H9 (cell line): ENCODE results near the gene DNAJC30. TPM values are rescaled to one million over a fixed set of nuclear protein-coding genes. Genes with fewer than 3 reads are reported as not detected.

ENCODE experiments used
- DNase-seq: peaks from one replicate; pipeline ENCODE4 v3.0.0-alpha.2; 2017
- H2AFZ ChIP-seq: one replicate; pipeline ENCODE4 v1.6.1; 2013; ENCODE audit warnings: mild to moderate bottlenecking, low read length, control low read depth, moderate library complexity
- H2AK5ac ChIP-seq: 2 replicates; pipeline ENCODE4 v1.6.1; 2013; ENCODE audit warnings: low read length, control low read depth, mixed read lengths; ENCODE audit not compliant: insufficient read length
- H2BK120ac ChIP-seq: one replicate; pipeline ENCODE4 v1.6.1; 2013; ENCODE audit warnings: low read depth, mild to moderate bottlenecking, low read length, control low read depth, inconsistent platforms; ENCODE audit not compliant: poor library complexity, severe bottlenecking
- H2BK12ac ChIP-seq: 2 replicates; pipeline ENCODE4 v1.6.1; 2013; ENCODE audit warnings: low read length, control low read depth, mixed read lengths, low read depth; ENCODE audit not compliant: insufficient read length
- H2BK15ac ChIP-seq: 2 replicates; pipeline ENCODE4 v1.6.1; 2013; ENCODE audit warnings: low read depth, low read length, control low read depth
- H2BK20ac ChIP-seq: one replicate; pipeline ENCODE4 v1.6.1; 2013; ENCODE audit warnings: low read depth, mild to moderate bottlenecking, low read length, control low read depth, inconsistent platforms; ENCODE audit not compliant: poor library complexity, severe bottlenecking
- H2BK5ac ChIP-seq: 2 replicates; pipeline ENCODE4 v1.6.1; 2013; ENCODE audit warnings: low read length, control low read depth, mixed read lengths; ENCODE audit not compliant: insufficient read length
- H3K14ac ChIP-seq: 2 replicates; pipeline ENCODE4 v1.6.1; 2013; ENCODE audit warnings: low read length, control low read depth; ENCODE audit not compliant: insufficient read depth
- H3K18ac ChIP-seq: 2 replicates; pipeline ENCODE4 v1.6.1; 2013; ENCODE audit warnings: low read depth, mild to moderate bottlenecking, mixed read lengths, low read length, control low read depth; ENCODE audit not compliant: insufficient read length
- H3K23ac ChIP-seq: 2 replicates; pipeline ENCODE4 v1.6.1; 2013; ENCODE audit warnings: low read length, control low read depth, mixed read lengths, low read depth; ENCODE audit not compliant: insufficient read length
- H3K23me2 ChIP-seq: 2 replicates; pipeline ENCODE4 v1.6.1; 2013; ENCODE audit warnings: low read depth, mild to moderate bottlenecking, mixed read lengths, low read length, control low read depth; ENCODE audit not compliant: insufficient read length, poor library complexity, severe bottlenecking
- H3K27ac ChIP-seq: 2 replicates; pipeline ENCODE4 v1.5.1; 2013; ENCODE audit warnings: low read length, control low read depth, mixed read lengths, low read depth; ENCODE audit not compliant: insufficient read length
- H3K27me3 ChIP-seq: 2 replicates; pipeline ENCODE4 v1.6.1; 2013; ENCODE audit warnings: low read length, control low read depth, inconsistent platforms; ENCODE audit not compliant: insufficient read depth
- H3K4ac ChIP-seq: 2 replicates; pipeline ENCODE4 v1.6.1; 2013; ENCODE audit warnings: low read depth, mild to moderate bottlenecking, control low read depth, inconsistent platforms, low read length, moderate library complexity
- H3K4me1 ChIP-seq: 2 replicates; pipeline ENCODE4 v1.6.1; 2013; ENCODE audit warnings: low read length, control low read depth, inconsistent platforms; ENCODE audit not compliant: insufficient read depth
- H3K4me2 ChIP-seq: 2 replicates; pipeline ENCODE4 v1.6.1; 2013; ENCODE audit warnings: low read length, control low read depth, mixed read lengths; ENCODE audit not compliant: insufficient read length, insufficient read depth
- H3K56ac ChIP-seq: 2 replicates; pipeline ENCODE4 v1.6.1; 2013; ENCODE audit warnings: low read depth, mild to moderate bottlenecking, mixed read lengths, low read length, control low read depth; ENCODE audit not compliant: insufficient read length
- H3K79me1 ChIP-seq: 2 replicates; pipeline ENCODE4 v1.6.1; 2013; ENCODE audit warnings: low read depth, mild to moderate bottlenecking, moderate library complexity, low read length, control low read depth, inconsistent platforms; ENCODE audit not compliant: insufficient read depth, poor library complexity, severe bottlenecking
- H3K79me2 ChIP-seq: 2 replicates; pipeline ENCODE4 v1.6.1; 2013; ENCODE audit warnings: low read length, control low read depth, inconsistent platforms; ENCODE audit not compliant: insufficient read depth
- H3K9ac ChIP-seq: 2 replicates; pipeline ENCODE4 v1.6.1; 2013; ENCODE audit warnings: low read length, control low read depth, mixed read lengths; ENCODE audit not compliant: insufficient read length; ENCODE audit errors: extremely low read depth
- H3K9me3 ChIP-seq: one replicate; pipeline ENCODE4 v1.6.1; 2013; ENCODE audit warnings: low read depth, low read length, inconsistent platforms; ENCODE audit not compliant: control insufficient read depth
- H3T11ph ChIP-seq: one replicate; pipeline ENCODE4 v1.6.1; 2013; ENCODE audit warnings: mild to moderate bottlenecking, low read length, control low read depth, inconsistent platforms
- H4K20me1 ChIP-seq: one replicate; pipeline ENCODE4 v1.6.1; 2013; ENCODE audit not compliant: control insufficient read depth, insufficient read length, insufficient read depth
- H4K5ac ChIP-seq: 2 replicates; pipeline ENCODE4 v1.6.1; 2013; ENCODE audit warnings: low read depth, mild to moderate bottlenecking, mixed read lengths, low read length, control low read depth; ENCODE audit not compliant: insufficient read length
- H4K8ac ChIP-seq: replicated peaks from 2 replicates; pipeline ENCODE4 v1.6.1; 2013; ENCODE audit warnings: low read length, control low read depth, mixed read lengths, low read depth; ENCODE audit not compliant: insufficient read length
- H4K91ac ChIP-seq: 2 replicates; pipeline ENCODE4 v1.6.1; 2013; ENCODE audit warnings: low read depth, mild to moderate bottlenecking, moderate library complexity, mixed read lengths, low read length, control low read depth; ENCODE audit not compliant: insufficient read length
- H3K27ac Mint-ChIP-seq, 3 experiments: 2 replicates in 2 of 3; 3 replicates in 1 of 3; pipeline ENCODE4 v1.8.0; 2020 to 2021; ENCODE audit warnings: mixed read lengths in 3 of 3, mild to moderate bottlenecking in 1 of 3, moderate library complexity in 1 of 3
- H3K27me3 Mint-ChIP-seq: 2 replicates; pipeline ENCODE4 v1.8.0; 2021; ENCODE audit warnings: low read depth, mild to moderate bottlenecking, moderate library complexity, mixed read lengths
- H3K36me3 Mint-ChIP-seq, 3 experiments: 2 replicates in 2 of 3; 3 replicates in 1 of 3; pipeline ENCODE4 v1.8.0; 2020 to 2021; ENCODE audit warnings: low read depth in 3 of 3, mixed read lengths in 3 of 3; ENCODE audit not compliant: insufficient read depth in 1 of 3
- H3K4me1 Mint-ChIP-seq, 2 experiments: 2 replicates each; pipeline ENCODE4 v1.8.0; 2020; ENCODE audit warnings: mixed read lengths in 2 of 2
- H3K4me3 Mint-ChIP-seq, 2 experiments: 2 replicates in 1 of 2; 3 replicates in 1 of 2; pipeline ENCODE4 v1.8.0; 2020 to 2021; ENCODE audit warnings: mild to moderate bottlenecking in 2 of 2, mixed read lengths in 2 of 2, moderate library complexity in 1 of 2
- H3K9me3 Mint-ChIP-seq, 2 experiments: 2 replicates in 1 of 2; 3 replicates in 1 of 2; pipeline ENCODE4 v1.8.0; 2020; ENCODE audit warnings: mild to moderate bottlenecking in 2 of 2, mixed read lengths in 2 of 2, moderate library complexity in 1 of 2
- CTCF ChIP-seq: fragments of 200-600 bp; sonication (generic); conservative IDR thresholded peaks from 3 replicates; pipeline ENCODE4 v1.8.0; 2021; ENCODE audit warnings: antibody characterized with exemption, mild to moderate bottlenecking
- WGBS: extraction: QIAGEN DNeasy Blood & Tissue Kit; methylation state at CpG from one replicate; pipeline ENCODE4 v1.1.7; 2013; ENCODE audit warnings: missing lambda C conversion rate, low lambda C conversion rate, mixed read lengths; ENCODE audit not compliant: insufficient read length; ENCODE audit errors: extremely low coverage; 5-methylcytosine and 5-hydroxymethylcytosine counted together
- total RNA-seq: library from RNA; stranded (reverse); gene quantifications from 2 replicates; pipeline ENCODE4 v1.2.1, GENCODE V29; 2021

DNAJC30 gene
- total RNA-seq, 1 experiment from 2014 or later, result 8.1 TPM

- Mint-ChIP-seq H3K4me3 (no peak overlapping the region; a peak in 1 of 5 replicates), H3K4me1 (peaks cover 9 to 13% of the 10 kb centered on the region in 2 experiments), H3K36me3 (no peaks in the 10 kb centered on the region), H3K27ac (no peak overlapping the region; a peak in 1 of 7 replicates), H3K9me3 (no peaks in the 10 kb centered on the region), H3K27me3 (peaks cover 2% of the 10 kb centered on the region)
- Histone ChIP-seq H2BK5ac (no peak overlapping the region), H3K56ac (no peak overlapping the region), H3K4me2 (no peak overlapping the region), H2AK5ac (no peak overlapping the region), H2BK20ac (no peak overlapping the region), H3K27ac (no peak overlapping the region), H2BK120ac (no peak overlapping the region), H3K23ac (no peak overlapping the region), H3K14ac (no peak overlapping the region), H2BK15ac (no peak overlapping the region), H4K5ac (no peak overlapping the region), H3T11ph (no peak overlapping the region), H3K23me2 (no peaks in the 10 kb centered on the region), H3K9ac (no peak overlapping the region), H3K18ac (no peak overlapping the region), H3K27me3 (no peaks in the 10 kb centered on the region), H2BK12ac (no peak overlapping the region), H4K20me1 (no peaks in the 10 kb centered on the region), H3K4ac (no peak overlapping the region), H3K9me3 (no peaks in the 10 kb centered on the region), H2AFZ (no peak overlapping the region), H3K79me2 (no peaks in the 10 kb centered on the region), H3K4me1 (no peaks in the 10 kb centered on the region), H3K79me1 (no peaks in the 10 kb centered on the region), H4K91ac (no peak overlapping the region), H4K8ac (no peak overlapping the region)
- no CpG with 5 or more reads among the region's 5 CpGs for WGBS
- no peak for TF ChIP-seq CTCF
- no peak for DNase-seq
Observed at GRCh38 chr7:73728551-73728950, 45.3 kb upstream of the DNAJC30 start.
